Kasumi-1 (cell line): ENCODE measurements around the gene GBX1.

Source experiments
- DNase-seq, 2 experiments: peaks; one replicate each; lab custom pipeline; 2025; lab: John Stamatoyannopoulos, UW

The GBX1 gene

GRCh38 chr7:151114151-151115090, 53.1 kb downstream of the GBX1 start:
- no peak for DNase-seq

- DNase-seq, result no peak
Measured at GRCh38 chr7:151113344-151114150, 53.9 kb downstream of the GBX1 start.

GRCh38 chr7:151110941-151111645, 56.4 kb downstream of the GBX1 start:
- peak; percentile 28 to 49 for DNase-seq

- no peak for DNase-seq
Measured at GRCh38 chr7:151110236-151110940, 57.1 kb downstream of the GBX1 start.

- DNase-seq, result no peak
Measured at GRCh38 chr7:151109094-151110048, 58.1 kb downstream of the GBX1 start.

- DNase-seq, result no peak
Measured at GRCh38 chr7:151107882-151108281, 59.6 kb downstream of the GBX1 start.

GRCh38 chr7:151104411-151105235, 62.9 kb downstream of the GBX1 start:
- DNase-seq, result no peak

GRCh38 chr7:151103973-151104372, 63.5 kb downstream of the GBX1 start:
- DNase-seq, result no peak

GRCh38 chr7:151102991-151103390, 64.5 kb downstream of the GBX1 start:
- no peak for DNase-seq

- DNase-seq, result no peak
Measured at GRCh38 chr7:151101621-151102396, 65.7 kb downstream of the GBX1 start.

- DNase-seq, result no peak
Measured at GRCh38 chr7:151100921-151101320, 66.6 kb downstream of the GBX1 start.

GRCh38 chr7:151099486-151100211, 67.8 kb downstream of the GBX1 start:
- DNase-seq, result no peak
